SK-N-SH (cell line): Measurements from ENCODE around the gene NPM1. TPM values are rescaled to one million over a fixed set of nuclear protein-coding genes. Genes with fewer than 3 reads are reported as not detected.

Experiments used
- CTCF ChIA-PET: fragments of 300-600, 350-600 bp; formaldehyde crosslinking; extraction: SDS; loops from one replicate; lab custom pipeline; 2021; lab: Yijun Ruan, JAX
- POLR2A ChIA-PET: fragments of 350-600 bp; sonication (Branson Sonifier 250); formaldehyde crosslinking; extraction: SDS; loops from one replicate; lab custom pipeline; 2020; ENCODE audit warnings: antibody characterized with exemption, inconsistent platforms; lab: Yijun Ruan, JAX
- DNase-seq: peaks from one replicate; pipeline ENCODE4 v3.0.0; 2012
- H2AFZ ChIP-seq: fragments of 200-600 bp; sonication (generic); 2 replicates; pipeline ENCODE4 v1.8.1; 2016; ENCODE audit warnings: antibody characterized with exemption, mild to moderate bottlenecking, low read depth
- H3F3A ChIP-seq: fragments of 200-600 bp; sonication (generic); replicated peaks from 2 replicates; pipeline ENCODE3; 2016; ENCODE audit warnings: antibody characterized with exemption, mild to moderate bottlenecking; ENCODE audit not compliant: insufficient read depth
- H3K27ac ChIP-seq, 2 experiments: fragments of 200-500 bp in 1 of 2; fragments of 200-600 bp in 1 of 2; sonication (Bioruptor generic) in 1 of 2; sonication (generic), shearing (Covaris generic) in 1 of 2; 2 replicates each; pipeline versions ENCODE4 v1.5.1 to v1.6.1; 2014 to 2016; ENCODE audit warnings: low read depth in 2 of 2, inconsistent platforms in 1 of 2, low read length in 1 of 2, mild to moderate bottlenecking in 1 of 2, mixed read lengths in 1 of 2
- H3K27me3 ChIP-seq: fragments of 200-600 bp; sonication (generic), shearing (Covaris generic); 2 replicates; pipeline ENCODE4 v1.6.1; 2016; ENCODE audit warnings: mixed run types; ENCODE audit not compliant: insufficient read depth
- H3K36me3 ChIP-seq, 2 experiments: fragments of 200-500 bp in 1 of 2; fragments of 200-600 bp in 1 of 2; sonication (Bioruptor generic) in 1 of 2; sonication (generic) in 1 of 2; replicated peaks in 1 of 2; 2 replicates each; pipeline versions ENCODE3 to v1.5.1; 2014 to 2016; ENCODE audit warnings: low read length in 1 of 2, mild to moderate bottlenecking in 1 of 2; ENCODE audit not compliant: insufficient read depth in 2 of 2, control insufficient read depth in 1 of 2
- H3K4me1 ChIP-seq, 2 experiments: fragments of 200-500 bp in 1 of 2; fragments of 200-600 bp in 1 of 2; sonication (Bioruptor generic) in 1 of 2; sonication (generic), shearing (Covaris generic) in 1 of 2; 2 replicates each; pipeline versions ENCODE4 v1.5.1 to v1.6.1; 2014 to 2016; ENCODE audit warnings: low read depth in 1 of 2, low read length in 1 of 2, mixed run types in 1 of 2; ENCODE audit not compliant: insufficient read depth in 2 of 2, control insufficient read depth in 1 of 2
- H3K4me2 ChIP-seq: fragments of 200-600 bp; sonication (generic), shearing (Covaris generic); 2 replicates; pipeline ENCODE4 v1.6.1; 2017; ENCODE audit warnings: mixed run types
- H3K4me3 ChIP-seq, 2 experiments: fragments of 200-500 bp in 1 of 2; fragments of 200-600 bp in 1 of 2; sonication (Bioruptor generic) in 1 of 2; sonication (generic), shearing (Covaris generic) in 1 of 2; 2 replicates each; pipeline versions ENCODE4 v1.5.1 to v1.8.1; 2014 to 2016; ENCODE audit warnings: low read depth in 2 of 2, inconsistent platforms in 1 of 2, low read length in 1 of 2, mild to moderate bottlenecking in 1 of 2, mixed read lengths in 1 of 2, moderate library complexity in 1 of 2
- H3K79me2 ChIP-seq: fragments of 200-600 bp; sonication (generic); 2 replicates; pipeline ENCODE4 v1.8.1; 2017; ENCODE audit warnings: mild to moderate bottlenecking; ENCODE audit not compliant: insufficient read depth
- H3K9ac ChIP-seq: fragments of 200-600 bp; sonication (generic); 2 replicates; pipeline ENCODE4 v1.6.1; 2017; ENCODE audit warnings: mixed run types
- H3K9me2 ChIP-seq: fragments of 200-600 bp; sonication (generic); 2 replicates; pipeline ENCODE4 v1.6.1; 2017; ENCODE audit warnings: mixed run types
- H3K9me3 ChIP-seq: fragments of 200-600 bp; sonication (generic); 2 replicates; pipeline ENCODE4 v1.6.1; 2017; ENCODE audit warnings: mixed run types, mild to moderate bottlenecking, moderate library complexity
- H4K20me1 ChIP-seq: fragments of 200-600 bp; sonication (generic); 2 replicates; pipeline ENCODE4 v1.6.1; 2017; ENCODE audit warnings: mild to moderate bottlenecking, mixed run types; ENCODE audit not compliant: insufficient read depth
- CHD2 ChIP-seq: fragments of 150-350 bp; IDR thresholded peaks from 2 replicates; pipeline ENCODE4 v1.6.1; 2018; ENCODE audit warnings: low read length; ENCODE audit not compliant: partially characterized antibody
- EZH2phosphoT487 ChIP-seq: fragments of 200-600 bp; sonication (generic); IDR thresholded peaks from 2 replicates; pipeline ENCODE4 v1.6.1; 2017; ENCODE audit warnings: low read depth, mixed run types, mild to moderate bottlenecking, antibody characterized with exemption, moderate library complexity, borderline replicate concordance
- FOXM1 ChIP-seq: IDR thresholded peaks from 2 replicates; pipeline ENCODE4 v1.4.0; 2012; ENCODE audit warnings: low read depth, mild to moderate bottlenecking
- GATA2 ChIP-seq: sonication (generic); formaldehyde crosslinking; IDR thresholded peaks from 2 replicates; pipeline ENCODE4 v1.5.0; 2020; ENCODE audit warnings: mild to moderate bottlenecking, missing genetic modification reagents
- MEF2A ChIP-seq: IDR thresholded peaks from 2 replicates; pipeline ENCODE4 v1.4.0; 2012; ENCODE audit warnings: low read depth, borderline replicate concordance
- NFIC ChIP-seq: IDR thresholded peaks from 2 replicates; pipeline ENCODE4 v1.4.0; 2012; ENCODE audit warnings: borderline replicate concordance
- NRF1 ChIP-seq: IDR thresholded peaks from 2 replicates; pipeline ENCODE4 v1.6.1; 2012; ENCODE audit warnings: low read depth, mild to moderate bottlenecking, low read length
- PBX3 ChIP-seq: IDR thresholded peaks from 2 replicates; pipeline ENCODE4; 2012
- RAD21 ChIP-seq: IDR thresholded peaks from 2 replicates; pipeline ENCODE4 v1.6.1; 2012; ENCODE audit warnings: mild to moderate bottlenecking, low read length
- RXRA ChIP-seq: IDR thresholded peaks from 2 replicates; pipeline ENCODE4 v1.4.0; 2012; ENCODE audit warnings: low read depth, mild to moderate bottlenecking, borderline replicate concordance
- SIN3A ChIP-seq: IDR thresholded peaks from 2 replicates; pipeline ENCODE4 v1.6.1; 2012; ENCODE audit warnings: low read depth, mild to moderate bottlenecking, low read length, moderate library complexity, borderline replicate concordance
- TEAD4 ChIP-seq: IDR thresholded peaks from 2 replicates; pipeline ENCODE4 v1.4.0; 2012; ENCODE audit warnings: mild to moderate bottlenecking, borderline replicate concordance; ENCODE audit not compliant: insufficient read depth
- WGBS: methylation state at CpG from one replicate; pipeline ENCODE4 v1.1.6; 2017; ENCODE audit warnings: low lambda C conversion rate; 5-methylcytosine and 5-hydroxymethylcytosine counted together
- polyA plus RNA-seq, 3 experiments: library from polyadenylated mRNA; depleted of rRNA; stranded (reverse); fragments of >200 nt; gene quantifications; 2 replicates each; pipeline ENCODE4 v1.2.3, GENCODE V29; 2012
- TF ChIP-seq, protein P1 (sequence below): fragments of 150-350 bp; IDR thresholded peaks from 2 replicates; pipeline ENCODE4 v1.6.1; 2016; ENCODE audit warnings: mild to moderate bottlenecking, low read depth, low read length

Gene NPM1
- polyA plus RNA-seq, 1 of the 3 experiments (the other 2 are of a cell fraction): 4,764 TPM

DNA sequence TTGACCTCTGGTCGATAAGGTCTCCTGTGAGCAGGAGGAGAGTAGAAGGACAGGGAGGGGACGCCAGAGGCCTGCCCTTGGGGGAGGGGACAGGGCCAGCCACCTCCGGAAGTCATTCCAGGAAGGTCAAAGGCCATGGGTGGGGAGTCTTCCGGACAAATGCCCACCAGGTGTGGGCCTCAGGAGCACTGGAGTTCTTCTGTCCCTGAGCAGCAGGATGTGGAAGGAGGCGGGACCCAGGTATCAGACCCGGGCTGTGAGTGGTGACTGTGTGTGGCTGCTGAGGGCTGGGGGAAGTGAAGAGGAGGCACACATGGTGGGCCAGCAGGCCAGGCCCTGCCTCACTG, 45.7 kb downstream of the NPM1 start:
- Histone ChIP-seq H3K4me3 (no peak overlapping the region), H3K36me3 (no peaks in the 10 kb centered on the region), H3K9ac (no peak overlapping the region), H3K27me3 (no peaks in the 10 kb centered on the region), H3F3A (no peaks in the 10 kb centered on the region), H4K20me1 (no peaks in the 10 kb centered on the region), H3K4me2 (no peak overlapping the region), H3K9me3 (no peaks in the 10 kb centered on the region), H2AFZ (no peak overlapping the region), H3K4me1 (peaks cover 0 to 13% of the 10 kb centered on the region in 2 experiments; a peak in 1 of 4 replicates), H3K79me2 (no peaks in the 10 kb centered on the region), H3K9me2 (no peaks in the 10 kb centered on the region), H3K27ac (no peak overlapping the region)
- WGBS: 77% methylated on average over 3 of the region's 6 CpGs
- ChIA-PET POLR2A (no interaction called here), CTCF (interaction anchor here (0.6 to 1.1 kb wide), 3 partner anchors 15 to 174 kb away, joined by 3 read pairs; no protein-coding TSS in a partner anchor)
- no peak for DNase-seq
- TF ChIP-seq CHD2 (no peak), RXRA (no peak), NFIC (no peak), TEAD4 (no peak), FOXM1 (no peak), GATA2 (CRISPR knock-in tag) (no peak), MEF2A (no peak), EZH2phosphoT487 (no peak), SIN3A (no peak), RAD21 (no peak), PBX3 (no peak)
- TF ChIP-seq, protein P1, sequence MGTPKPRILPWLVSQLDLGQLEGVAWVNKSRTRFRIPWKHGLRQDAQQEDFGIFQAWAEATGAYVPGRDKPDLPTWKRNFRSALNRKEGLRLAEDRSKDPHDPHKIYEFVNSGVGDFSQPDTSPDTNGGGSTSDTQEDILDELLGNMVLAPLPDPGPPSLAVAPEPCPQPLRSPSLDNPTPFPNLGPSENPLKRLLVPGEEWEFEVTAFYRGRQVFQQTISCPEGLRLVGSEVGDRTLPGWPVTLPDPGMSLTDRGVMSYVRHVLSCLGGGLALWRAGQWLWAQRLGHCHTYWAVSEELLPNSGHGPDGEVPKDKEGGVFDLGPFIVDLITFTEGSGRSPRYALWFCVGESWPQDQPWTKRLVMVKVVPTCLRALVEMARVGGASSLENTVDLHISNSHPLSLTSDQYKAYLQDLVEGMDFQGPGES: no peak

GRCh38 chr5:171433982-171434676, 46.5 kb downstream of the NPM1 start:
- H2AFZ ChIP-seq: no peak overlapping the region
- H3K9me2 ChIP-seq: no peaks in the 10 kb centered on the region
- CTCF ChIA-PET: interaction anchor here (1.0 to 1.2 kb wide), 3 partner anchors 13 to 50 kb away, joined by 3 read pairs; no protein-coding TSS in a partner anchor
- H3K4me3 ChIP-seq: no peak overlapping the region
- H3K36me3 ChIP-seq: no peaks in the 10 kb centered on the region
- no peaks in the 10 kb centered on the region for H3F3A ChIP-seq
- DNase-seq: no peak
- no peaks in the 10 kb centered on the region for H3K79me2 ChIP-seq
- H3K4me2 ChIP-seq: no peak overlapping the region
- H3K27me3 ChIP-seq: no peaks in the 10 kb centered on the region
- no peaks in the 10 kb centered on the region for H3K9me3 ChIP-seq
- no peak overlapping the region for H3K9ac ChIP-seq
- H3K27ac ChIP-seq: no peak overlapping the region
- no peaks in the 10 kb centered on the region for H4K20me1 ChIP-seq
- POLR2A ChIA-PET: no interaction called here
- 76% methylated on average over 3 of the region's 5 CpGs for WGBS
- H3K4me1 ChIP-seq: peaks cover 0 to 13% of the 10 kb centered on the region in 2 experiments; a peak in 1 of 4 replicates
- TF ChIP-seq EZH2phosphoT487 (no peak), NRF1 (no peak)
- TF ChIP-seq, all 33 proteins: peak for 0
